ENCODE measurements around the gene TUBGCP6.

GRCh38 chr22:50176850-50177536 lies 67.8 kb downstream of the TUBGCP6 start:
- no peak for TF ChIP-seq CTCF (IDR thresholded peaks at IDR 0.05)
- TF ChIP-seq POLR2A (IDR thresholded peaks at IDR 0.05), result no peak
